HPDE6-E6E7 (cell line): ENCODE results near the gene TCP11L1.
"Not testable (repeated sequence)": the region's sequence is repeated elsewhere in the genome, so short reads cannot be mapped to it uniquely, and the experiment has no call there.

ENCODE experiments used
- DNase-seq: peaks from one replicate; pipeline ENCODE4 v3.0.0; 2011; ENCODE audit warnings: missing footprints; ENCODE audit errors: extremely low spot score

Gene TCP11L1

DNA sequence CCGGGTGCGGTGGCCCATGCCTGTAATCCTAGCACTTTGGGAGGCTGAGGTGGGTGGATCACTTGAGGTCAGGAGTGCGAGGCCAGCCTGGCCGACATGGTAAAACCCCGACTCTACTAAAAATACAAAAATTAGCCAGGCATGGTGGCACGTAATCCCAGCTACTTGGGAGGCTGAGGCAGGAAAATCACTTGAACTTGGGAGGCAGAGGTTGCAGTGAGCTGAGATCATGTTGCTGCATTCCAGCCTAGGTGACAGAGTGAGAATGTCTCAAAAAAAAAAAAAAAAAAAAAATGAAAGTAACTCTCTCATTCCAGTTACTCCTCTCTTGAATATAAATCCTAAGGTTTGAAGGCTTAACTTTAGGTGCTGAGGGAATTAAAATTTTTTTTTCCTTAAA is 10.2 kb upstream of the TCP11L1 start:
- DNase-seq = not testable (repeated sequence)

DNA sequence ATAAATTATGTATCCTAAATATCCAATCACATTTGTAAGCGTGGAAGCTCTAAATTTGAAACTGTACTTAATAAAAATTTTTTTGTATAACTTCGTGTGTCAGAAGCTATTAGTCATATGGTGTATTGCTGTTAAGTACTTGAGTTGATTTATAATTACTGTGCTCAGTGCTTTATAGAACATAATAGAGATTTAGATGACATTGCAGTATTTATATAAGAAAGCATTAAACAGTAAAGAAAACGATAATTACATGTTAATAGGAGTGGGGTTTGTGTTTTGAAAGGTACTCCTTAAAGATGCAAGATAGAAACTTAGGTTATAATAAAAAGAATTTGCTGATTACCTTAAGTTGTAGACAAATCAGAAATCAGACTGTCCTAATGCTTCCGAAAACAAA is 5.9 kb upstream of the TCP11L1 start:
- no peak for DNase-seq

DNA sequence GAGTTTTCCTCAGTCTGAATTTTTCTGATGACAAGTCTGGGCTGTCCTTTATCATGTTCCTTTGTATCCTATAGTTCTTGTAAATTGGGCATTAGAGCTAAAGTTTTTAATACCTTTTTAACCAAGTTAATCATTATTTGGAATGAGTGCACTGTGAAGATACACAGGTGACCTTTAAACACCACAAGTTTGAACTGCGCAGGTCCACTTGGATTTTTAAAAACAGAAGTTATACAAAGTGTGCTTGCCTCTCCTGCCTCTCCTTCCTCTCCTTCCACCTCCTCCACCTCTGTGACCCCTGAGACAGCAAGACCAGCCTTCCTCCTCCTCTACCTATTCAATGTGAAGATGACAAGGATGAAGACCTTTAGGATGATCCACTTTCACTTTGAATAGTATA is 4.4 kb upstream of the TCP11L1 start:
- DNase-seq = no peak

DNA sequence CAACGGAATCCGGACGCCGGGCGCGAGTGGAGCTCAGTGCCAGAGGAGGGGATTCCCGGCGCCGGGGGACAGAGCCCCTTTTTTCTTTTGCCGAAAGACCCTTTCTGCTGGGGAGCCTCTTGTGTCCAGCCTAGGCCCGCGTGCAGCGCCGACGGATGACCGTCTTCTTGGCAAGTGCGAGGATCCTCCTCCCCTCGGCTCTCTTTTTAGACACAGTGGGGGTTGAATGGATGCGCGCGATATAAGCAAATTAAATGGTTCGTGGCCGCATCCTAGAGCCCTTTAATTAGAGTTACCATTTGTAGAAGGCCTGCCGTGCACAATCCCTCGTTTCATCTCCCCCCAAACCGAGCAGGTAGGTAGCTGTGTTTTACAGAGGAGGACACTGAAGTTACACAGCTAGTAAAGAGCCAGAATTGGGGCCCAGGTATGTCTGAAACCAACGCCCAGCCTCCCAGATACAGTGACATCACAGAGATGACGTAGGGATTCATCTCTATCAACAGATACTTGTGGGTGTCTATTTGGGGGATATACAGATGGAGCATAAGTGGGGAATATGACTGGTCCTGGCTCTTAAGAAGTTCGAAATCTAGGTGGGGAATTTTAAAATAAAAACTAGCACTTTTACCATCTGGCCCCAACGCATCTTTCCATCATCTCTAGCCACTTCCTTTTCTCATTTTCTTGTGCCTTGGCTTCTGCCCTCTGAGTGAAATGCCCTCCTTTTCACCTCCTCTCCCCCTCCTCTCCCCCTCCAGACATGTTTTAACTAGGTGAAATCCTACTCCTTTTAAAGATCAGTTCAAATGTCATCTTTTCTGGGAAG is 875 bp downstream of the TCP11L1 start:
- DNase-seq = no peak

DNA sequence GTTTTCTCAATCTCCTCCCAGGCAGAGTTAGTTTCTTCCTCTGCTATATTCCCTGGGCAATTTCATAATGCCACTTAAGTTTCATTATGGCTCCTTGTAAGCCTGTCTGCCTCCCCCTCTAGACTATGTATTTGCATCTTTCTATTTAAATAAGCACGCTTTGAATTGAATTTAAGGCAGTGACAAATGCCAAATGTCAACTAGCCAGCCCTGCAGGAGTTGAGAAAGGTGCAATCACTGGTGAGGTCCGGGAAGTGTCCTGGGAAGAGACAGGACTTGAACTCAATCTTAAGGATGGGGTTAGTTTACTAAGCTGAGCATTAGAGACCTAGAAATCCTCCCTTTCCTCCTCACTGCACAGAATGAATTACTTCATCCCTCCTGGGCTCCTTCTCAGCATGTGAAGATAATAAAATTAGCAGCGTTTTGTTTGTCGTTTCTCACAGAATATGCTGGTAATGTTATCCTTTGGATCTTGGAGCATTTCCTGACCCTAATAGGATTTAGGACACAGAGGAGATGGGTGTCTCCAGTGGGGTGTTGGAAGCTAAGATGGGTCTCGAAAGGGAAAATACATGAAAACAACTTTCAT is 1.6 kb downstream of the TCP11L1 start:
- DNase-seq = no peak

DNA sequence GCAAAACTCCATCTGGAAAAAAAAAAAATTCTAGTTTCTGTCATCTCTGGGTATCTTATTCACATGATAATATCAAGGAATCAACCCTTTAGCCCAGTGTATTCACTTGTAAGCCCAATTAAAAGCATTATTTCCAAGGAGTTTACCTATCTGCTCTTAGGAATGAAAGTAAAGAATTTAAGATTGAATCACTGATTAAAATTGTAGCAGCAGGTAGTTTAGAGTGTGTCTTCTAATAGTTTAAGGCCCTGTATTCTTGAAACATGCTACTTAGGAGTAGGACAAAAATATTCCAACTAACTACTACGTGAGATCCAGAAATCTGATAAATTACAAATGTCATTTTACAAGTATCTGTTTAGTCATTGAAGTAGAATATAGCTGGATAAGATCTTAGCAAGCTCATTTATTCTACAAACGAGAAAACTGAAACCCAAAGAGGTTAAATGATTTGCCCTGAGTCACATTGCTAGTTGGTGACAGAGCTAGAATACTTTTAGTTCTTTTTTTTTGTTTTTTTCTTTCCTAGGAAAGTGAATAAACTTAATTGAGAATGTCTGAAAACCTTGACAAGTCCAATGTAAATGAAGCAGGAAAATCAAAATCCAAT is 4.0 kb downstream of the TCP11L1 start:
- no peak for DNase-seq

DNA sequence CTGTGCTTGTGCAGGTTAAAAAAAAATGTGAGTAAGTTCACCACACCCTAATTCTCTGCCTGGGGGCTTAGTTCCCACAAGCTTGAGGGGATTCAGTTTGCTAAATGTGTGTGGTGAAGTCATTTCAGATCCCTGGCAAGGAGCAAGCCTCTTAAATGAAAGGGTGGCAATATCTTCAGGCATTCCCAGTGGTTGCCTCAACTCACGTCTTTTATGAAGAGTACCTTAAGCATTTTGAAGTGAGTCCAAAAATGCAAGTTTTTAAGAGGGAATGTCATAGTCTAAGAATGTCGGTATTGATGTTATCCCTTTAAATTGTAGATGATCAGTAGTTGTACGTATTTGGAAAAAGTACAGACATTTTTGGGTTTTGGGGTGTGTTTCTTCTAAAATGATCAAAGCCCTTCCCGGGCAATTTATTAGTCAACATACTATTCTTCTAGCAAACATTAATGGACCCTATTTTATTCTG is 4.9 kb downstream of the TCP11L1 start:
- DNase-seq = no peak

DNA sequence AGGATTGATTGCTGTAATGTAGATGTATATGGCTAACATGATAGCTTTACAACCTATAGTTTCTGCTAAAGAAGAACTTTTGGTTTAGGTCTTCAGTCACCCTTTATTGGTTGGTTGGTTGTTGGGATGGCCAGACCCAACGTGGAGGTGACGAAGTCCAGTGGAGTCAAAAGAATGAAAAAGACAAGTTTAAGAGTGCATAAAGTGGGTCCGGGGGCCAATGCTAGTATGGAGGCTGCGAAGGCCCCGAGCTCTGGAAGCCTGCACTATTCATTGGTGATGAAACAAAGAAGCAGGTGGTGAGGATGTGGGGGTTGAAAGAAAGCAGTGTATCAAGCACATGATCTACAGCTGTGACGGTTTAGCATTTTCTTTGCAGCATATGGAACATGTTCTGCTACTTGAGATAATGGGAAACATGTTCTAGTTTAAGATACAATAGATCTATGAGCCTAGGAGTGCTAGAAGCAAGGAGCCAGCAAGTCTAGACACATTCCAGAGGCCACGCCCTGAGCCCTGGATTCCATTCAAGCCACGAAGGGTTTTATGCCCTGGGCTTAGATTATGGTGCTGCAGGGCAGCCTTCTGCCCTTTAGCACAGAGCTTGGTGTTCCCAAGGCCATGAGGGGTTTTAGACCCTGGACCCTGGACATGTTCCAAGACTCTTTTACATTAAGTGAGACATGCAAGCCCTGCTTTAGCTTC is 6.3 kb downstream of the TCP11L1 start:
- DNase-seq = no peak

DNA sequence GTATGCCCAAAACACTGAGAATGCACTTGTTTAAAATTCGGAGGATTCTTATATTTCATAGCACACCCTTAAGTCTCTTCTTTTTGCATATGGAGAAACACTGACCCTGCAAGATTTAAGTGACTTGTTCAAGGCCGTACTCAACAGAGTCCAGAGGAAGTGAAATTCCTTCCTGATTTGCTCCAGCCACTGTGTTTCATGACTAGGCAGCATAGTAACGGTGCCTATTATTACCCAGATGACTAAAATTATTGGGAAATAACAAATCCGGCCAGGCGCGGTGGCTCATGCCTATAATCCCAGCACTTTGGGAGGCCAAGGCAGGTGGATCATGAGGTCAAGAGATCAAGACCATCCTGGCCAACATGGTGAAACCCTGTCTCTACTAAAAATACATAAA is 9.3 kb downstream of the TCP11L1 start:
- DNase-seq = not testable (repeated sequence)

DNA sequence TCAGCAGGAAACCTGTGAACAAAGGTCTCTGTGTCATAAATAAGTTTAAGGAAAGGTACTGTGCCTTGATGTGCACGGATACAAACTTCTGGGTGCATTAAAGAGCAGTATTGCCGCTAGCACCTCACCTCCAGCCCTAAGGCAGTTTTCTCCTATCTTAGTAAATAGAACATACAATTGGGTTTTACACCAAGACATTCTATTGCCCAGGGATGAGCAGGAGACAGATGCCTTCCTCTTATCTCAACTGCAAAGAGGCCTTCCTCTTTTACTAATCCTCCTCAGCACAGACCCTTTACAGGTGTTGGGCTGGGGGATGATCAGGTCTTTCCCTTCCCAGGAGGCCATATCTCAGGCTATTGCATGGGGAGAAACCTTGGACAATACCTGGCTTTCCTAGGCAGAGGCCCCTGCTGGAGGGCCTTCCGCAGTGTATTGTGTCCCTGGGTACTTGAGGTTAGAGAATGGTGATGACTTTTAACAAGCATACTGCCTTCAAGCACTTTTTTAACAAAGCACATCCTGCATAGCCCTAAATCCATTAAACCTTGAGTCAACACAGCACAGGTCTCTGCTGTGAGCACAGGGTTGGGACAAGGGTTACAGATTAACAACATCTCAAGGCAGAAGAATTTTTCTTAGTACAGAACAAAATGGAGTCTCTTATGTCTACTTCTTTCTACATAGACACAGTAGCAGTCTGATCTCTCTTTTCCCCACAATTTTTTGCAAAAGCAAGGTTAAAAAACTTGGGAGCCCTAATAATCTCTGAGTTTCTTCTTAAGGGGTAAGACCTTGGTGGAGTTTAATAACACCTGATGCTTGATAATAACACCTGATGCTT is 10.4 kb downstream of the TCP11L1 start:
- not testable (repeated sequence) for DNase-seq

DNA sequence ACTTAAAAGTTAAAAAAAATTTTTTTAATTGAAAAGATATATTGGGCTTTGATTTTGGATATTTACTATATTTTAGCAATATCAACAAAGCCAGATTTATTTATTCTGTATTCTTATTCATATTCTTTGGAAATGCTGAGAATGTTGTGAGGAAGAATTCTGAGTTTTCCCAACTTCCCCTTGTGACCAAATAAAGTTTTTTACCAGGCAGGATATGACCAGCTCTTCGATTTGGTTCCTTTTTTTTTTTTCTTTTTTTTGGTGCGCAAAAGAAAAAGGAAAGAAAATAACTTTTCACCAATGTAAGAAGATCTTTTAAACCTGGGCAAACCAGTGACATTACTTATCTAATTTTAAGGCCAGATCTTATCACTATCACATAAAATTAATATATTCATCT is 12.9 kb downstream of the TCP11L1 start:
- no peak for DNase-seq

DNA sequence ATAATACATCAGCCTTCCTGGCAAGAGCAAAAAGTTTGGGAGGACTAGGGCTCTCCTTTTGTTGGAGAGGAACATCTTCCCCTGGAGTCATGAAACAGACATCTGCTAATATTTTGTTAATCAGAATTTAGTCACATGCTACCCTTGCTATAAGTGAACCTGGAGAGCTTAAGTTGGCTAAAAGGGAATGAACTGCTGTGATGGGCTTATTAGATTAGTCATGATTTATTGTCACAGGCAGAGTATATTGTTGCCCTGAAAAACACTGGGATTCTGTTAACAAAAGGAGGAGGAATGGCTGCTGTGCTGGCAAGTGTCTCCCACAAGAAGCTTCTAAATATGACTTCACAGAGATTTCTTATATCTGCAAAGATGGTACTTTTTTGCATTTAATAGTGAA is 16.0 kb downstream of the TCP11L1 start:
- no peak for DNase-seq

DNA sequence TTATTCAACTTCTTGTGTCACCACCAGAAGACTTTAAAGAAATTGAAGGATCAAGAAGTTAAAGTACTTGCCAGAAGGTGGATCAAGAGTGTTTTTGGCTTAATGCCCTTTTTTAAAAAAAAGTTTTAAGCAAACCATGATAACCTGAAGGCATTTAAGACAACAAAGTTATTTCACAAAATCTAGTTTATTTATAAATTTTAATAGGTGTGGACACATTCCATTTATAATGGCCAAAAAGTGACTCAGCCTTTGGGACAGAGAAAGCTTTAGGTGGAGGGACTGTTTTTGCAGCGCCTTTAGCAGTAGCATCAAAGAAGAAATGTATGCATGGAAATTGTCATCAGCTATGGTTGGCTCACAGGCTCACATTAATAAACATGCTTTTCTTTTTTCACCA is 17.9 kb downstream of the TCP11L1 start:
- DNase-seq = no peak

DNA sequence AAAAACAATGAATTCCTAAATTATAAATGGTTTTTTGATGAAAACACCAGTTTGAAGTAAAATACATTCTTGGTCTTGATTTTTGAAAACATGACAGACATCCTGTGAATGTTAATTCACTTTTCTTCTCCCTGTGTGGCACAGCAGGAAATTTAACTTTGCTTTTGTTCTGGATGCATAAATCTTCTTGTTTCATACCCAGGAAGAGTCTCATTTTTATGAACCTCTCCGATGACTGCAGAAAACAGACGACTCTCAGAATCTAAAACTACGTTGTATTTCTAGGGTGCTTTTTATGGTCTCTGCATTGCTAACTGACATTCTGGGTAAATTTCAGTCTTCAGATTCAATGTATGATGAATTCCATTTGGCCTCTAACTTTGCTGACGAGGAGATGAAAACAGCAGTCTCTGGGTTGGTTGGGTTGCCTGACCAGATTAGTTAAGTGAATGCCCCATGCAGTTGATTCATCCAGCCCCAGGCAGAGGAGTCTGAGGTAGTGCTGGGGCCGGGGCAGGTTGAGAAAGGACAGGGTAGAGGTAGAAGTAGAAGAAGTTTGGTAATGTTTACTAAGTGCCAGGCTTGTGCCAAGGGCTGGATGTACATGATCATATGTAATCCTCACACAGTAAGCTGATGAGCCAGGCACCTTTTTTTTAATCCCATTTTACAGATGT is 20.1 kb downstream of the TCP11L1 start:
- peak; percentile 63 for DNase-seq

DNA sequence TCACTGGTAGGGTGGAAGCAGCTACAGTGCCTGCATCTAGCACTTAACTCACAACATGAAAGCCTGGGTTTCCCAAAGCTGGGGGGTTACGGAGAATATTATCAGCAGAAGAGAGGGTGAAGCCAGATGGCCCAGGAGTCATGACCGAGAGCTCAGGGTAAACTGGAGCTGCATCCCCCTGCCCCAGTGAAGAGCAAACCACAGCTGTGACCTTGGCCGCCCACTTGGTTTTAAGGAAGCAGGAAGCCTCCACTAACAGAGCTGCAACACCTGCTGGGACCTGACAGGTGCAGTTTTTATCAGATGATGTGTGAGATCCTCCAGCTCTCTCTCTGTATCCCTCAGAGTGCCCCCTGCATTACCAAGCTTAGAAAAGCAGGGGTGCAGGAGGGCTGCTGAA is 20.9 kb downstream of the TCP11L1 start:
- no peak for DNase-seq

DNA sequence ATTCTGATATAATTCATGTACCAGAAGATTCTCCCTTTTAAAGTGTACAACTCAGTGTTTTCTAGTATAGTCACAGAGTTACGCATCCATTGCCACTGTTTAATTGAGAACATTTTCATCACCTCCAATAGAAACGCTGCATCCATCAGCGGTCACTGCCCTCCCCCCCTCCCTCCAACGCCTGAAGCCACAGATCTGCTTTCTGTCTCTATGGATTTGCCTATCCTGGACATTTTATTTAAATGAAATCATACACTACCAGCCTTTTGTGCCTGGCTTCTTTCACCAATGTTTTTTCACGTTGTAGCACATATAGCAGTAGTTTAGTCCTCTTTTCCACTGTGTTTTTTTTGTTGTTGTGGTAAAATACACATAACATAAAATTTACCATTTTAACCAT is 22.8 kb downstream of the TCP11L1 start:
- no peak for DNase-seq

DNA sequence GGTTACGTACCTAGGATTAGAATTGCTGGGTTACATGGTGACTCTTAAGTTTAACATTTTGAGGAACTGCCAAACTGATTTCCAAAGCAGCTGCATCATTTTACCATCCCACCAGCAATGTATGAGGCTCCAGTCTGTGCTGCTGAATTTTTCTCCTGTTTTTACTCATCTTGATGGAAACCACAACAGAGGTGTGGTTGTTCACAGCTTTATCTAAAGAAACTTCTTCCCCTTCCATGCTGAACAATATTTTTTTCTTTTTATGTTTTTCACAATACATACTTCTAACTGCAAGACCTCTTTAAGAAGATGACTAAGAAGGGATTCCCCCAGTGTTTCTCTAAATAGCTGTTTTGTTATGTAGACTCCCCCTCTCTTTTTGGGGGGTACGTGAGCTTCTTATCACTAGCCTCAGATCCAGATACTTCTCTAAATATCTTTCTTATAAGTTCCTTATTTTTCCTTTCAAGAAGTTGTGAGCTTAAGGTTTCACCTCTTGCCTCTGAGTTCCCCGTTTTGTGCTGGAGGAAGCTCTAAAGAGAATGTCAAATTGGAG is 24.0 kb downstream of the TCP11L1 start:
- DNase-seq = no peak

DNA sequence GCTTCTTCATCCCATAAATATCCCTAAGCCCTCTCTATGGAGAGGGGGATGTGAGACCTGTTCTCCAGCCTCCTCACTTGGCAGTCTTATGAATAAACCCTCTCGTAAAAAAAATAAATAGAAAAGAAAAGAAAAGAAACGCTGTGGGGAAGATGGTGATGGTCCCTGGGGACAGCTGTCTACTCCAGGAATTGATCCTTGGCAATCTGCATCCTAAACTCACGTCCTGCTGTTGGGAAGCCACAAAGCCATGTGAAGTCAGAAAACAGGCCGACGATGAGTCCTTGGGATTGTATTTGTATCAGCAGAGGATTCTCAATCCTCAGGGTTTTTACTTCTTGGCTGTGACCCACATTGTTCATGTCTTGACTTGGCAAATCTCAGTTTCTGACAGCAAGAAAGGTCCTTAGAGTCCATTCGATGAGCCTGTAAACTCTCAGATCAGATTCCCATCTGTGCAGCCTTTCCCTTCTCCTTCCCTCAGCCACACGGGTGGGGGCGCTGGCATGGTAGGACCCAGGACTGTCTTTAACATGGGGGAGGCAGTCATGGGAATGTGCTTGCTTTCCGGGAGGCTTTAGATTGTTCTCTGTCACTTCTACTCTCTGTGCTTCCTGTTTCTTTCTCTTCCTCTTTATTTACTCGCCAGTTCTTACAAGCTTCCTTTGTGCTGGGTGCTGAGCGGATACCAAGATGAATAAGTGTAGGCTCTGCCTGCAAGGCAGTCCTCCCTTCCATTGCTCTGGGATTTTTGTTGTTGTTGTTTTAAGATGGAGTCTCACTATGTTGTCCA is 24.9 kb downstream of the TCP11L1 start:
- DNase-seq = no peak

DNA sequence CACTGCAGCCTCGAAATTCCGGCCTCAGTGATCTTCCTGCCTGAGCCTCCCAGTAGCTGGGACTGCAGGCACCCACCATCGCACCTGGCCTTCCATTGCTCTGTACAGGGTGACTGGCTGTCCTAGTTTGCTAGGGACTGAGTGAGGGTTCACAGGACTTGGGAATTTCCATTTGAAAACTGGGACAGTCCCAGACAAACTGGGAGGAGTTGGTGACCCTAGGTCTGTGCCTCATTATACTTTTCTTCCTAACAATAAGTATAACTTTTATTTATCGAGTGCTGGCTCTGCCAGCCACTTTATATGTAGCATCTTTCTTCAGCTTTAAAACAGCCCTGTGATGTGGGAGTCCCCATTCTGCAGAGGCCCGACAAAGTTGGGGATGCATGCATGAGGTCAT is 25.5 kb downstream of the TCP11L1 start:
- DNase-seq = no peak
